ENCODE measurements around the gene ILKAP.

ILKAP gene

GRCh38 chr2:238166391-238167343 lies 36.8 kb downstream of the ILKAP start:
- no peak for DNase-seq (ENCODE audit: low read depth in 2 of 2)

GRCh38 chr2:238165288-238165921 lies 38.1 kb downstream of the ILKAP start:
- DNase-seq (ENCODE audit: low read depth in 2 of 2): no peak

- no peak for DNase-seq (ENCODE audit: low read depth in 2 of 2)
These were observed 38.6 kb downstream of the ILKAP start for GRCh38 chr2:238164906-238165287.

GRCh38 chr2:238163481-238164198 lies 39.9 kb downstream of the ILKAP start:
- no peak for DNase-seq (ENCODE audit: low read depth in 2 of 2)

GRCh38 chr2:238162846-238163441 lies 40.6 kb downstream of the ILKAP start:
- no peak for DNase-seq (ENCODE audit: low read depth in 2 of 2)

GRCh38 chr2:238162251-238162845 lies 41.1 kb downstream of the ILKAP start:
- no peak for DNase-seq (ENCODE audit: low read depth in 2 of 2)

- DNase-seq (ENCODE audit: low read depth in 2 of 2): no peak
These were observed 42.0 kb downstream of the ILKAP start for GRCh38 chr2:238161291-238162051.

- no peak for DNase-seq (ENCODE audit: low read depth in 2 of 2)
These were observed 43.0 kb downstream of the ILKAP start for GRCh38 chr2:238160206-238161129.

GRCh38 chr2:238159661-238160205 lies 43.8 kb downstream of the ILKAP start:
- no peak for DNase-seq (ENCODE audit: low read depth in 2 of 2)

GRCh38 chr2:238159071-238159539 lies 44.4 kb downstream of the ILKAP start:
- no peak for DNase-seq (ENCODE audit: low read depth in 2 of 2)

GRCh38 chr2:238158509-238159070 lies 44.9 kb downstream of the ILKAP start, which contains the start of gene ERFE:
TSS of gene ERFE (plus strand) at chr2:238158970. CDS start at chr2:238159008, 38 bp downstream.
- peak in 1 of 2 donors; percentile 44 for DNase-seq (ENCODE audit: low read depth in 2 of 2)

- DNase-seq (ENCODE audit: low read depth in 2 of 2): no peak
These were observed 45.4 kb downstream of the ILKAP start for GRCh38 chr2:238158018-238158508.

GRCh38 chr2:238157506-238158017 lies 45.9 kb downstream of the ILKAP start:
- no peak for DNase-seq (ENCODE audit: low read depth in 2 of 2)

- no peak for DNase-seq (ENCODE audit: low read depth in 2 of 2)
These were observed 47.5 kb downstream of the ILKAP start for GRCh38 chr2:238155761-238156694.

- no peak for DNase-seq (ENCODE audit: low read depth in 2 of 2)
These were observed 48.3 kb downstream of the ILKAP start for GRCh38 chr2:238155051-238155760.

- DNase-seq (ENCODE audit: low read depth in 2 of 2): no peak
These were observed 48.9 kb downstream of the ILKAP start for GRCh38 chr2:238154570-238154969.

All from stimulated activated CD4-positive, alpha-beta T cell treated with anti-CD3 and anti-CD28 coated beads, Interleukin-15, amount 100 ng/mL, for 48 hours (primary cell).